Ishikawa (cell line): Measurements from ENCODE around the gene SPEM1.

ENCODE experiments used
- CEBPB ChIP-seq: IDR thresholded peaks from 2 replicates; pipeline ENCODE4 v1.6.1; 2012
- CREB1 ChIP-seq: IDR thresholded peaks from 2 replicates; pipeline ENCODE4 v1.6.1; 2012; ENCODE audit warnings: low read depth
- EP300 ChIP-seq: IDR thresholded peaks from 2 replicates; pipeline ENCODE4 v1.6.1; 2012; ENCODE audit warnings: borderline replicate concordance
- TAF1 ChIP-seq: IDR thresholded peaks from 2 replicates; pipeline ENCODE4 v1.6.1; 2012; ENCODE audit warnings: low read depth, mild to moderate bottlenecking
- TCF12 ChIP-seq: IDR thresholded peaks from 2 replicates; pipeline ENCODE4 v1.6.1; 2012; ENCODE audit warnings: low read depth
- ZBTB7A ChIP-seq: IDR thresholded peaks from 2 replicates; pipeline ENCODE4 v1.6.1; 2012; ENCODE audit warnings: low read depth
- TF ChIP-seq, protein P1 (sequence below): IDR thresholded peaks from 2 replicates; pipeline ENCODE4 v1.6.1; 2012; ENCODE audit warnings: low read depth, mild to moderate bottlenecking
- TF ChIP-seq, protein P2 (sequence below): IDR thresholded peaks from 2 replicates; pipeline ENCODE4 v1.6.1; 2012

DNA sequence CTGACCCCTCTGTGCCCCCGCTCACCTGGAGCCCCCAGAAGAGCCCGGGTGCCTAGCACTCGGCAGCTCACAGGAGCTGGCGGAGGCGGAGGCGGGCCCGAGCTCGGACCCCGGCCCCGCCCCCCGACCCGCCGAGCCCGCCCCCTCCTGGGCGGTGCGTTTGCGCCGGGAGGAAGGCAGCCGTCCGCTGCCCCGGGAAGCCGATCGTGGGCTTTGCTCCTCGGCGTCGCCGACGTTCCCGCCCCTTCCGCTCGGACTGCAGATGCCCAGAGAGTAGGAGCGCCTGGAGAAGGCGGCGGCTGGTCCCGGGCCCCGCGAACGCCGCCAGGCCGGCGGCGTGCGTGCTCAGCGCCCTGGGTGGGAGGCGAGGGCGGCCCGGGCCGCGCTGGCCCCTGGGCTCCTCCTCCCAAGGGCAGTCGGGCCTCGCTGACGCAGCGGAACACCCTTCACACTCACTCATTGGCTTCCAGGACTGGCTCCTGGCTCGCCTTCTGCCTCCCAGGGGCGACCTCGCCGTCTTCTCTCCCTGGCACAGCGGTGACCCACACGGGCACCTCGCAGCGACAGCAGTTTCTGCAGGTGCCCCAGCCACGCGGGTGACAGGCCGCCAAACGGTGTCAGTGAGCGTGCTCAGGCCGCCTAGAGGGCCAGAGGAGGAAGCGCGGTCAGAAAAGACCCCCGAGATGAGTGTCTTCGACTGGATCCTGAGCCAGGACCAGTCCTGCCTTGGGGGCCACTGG, 25.5 kb upstream of the SPEM1 start, which contains the start of gene PLSCR3:
- no peak for TF ChIP-seq EP300
- TF ChIP-seq, protein P1, sequence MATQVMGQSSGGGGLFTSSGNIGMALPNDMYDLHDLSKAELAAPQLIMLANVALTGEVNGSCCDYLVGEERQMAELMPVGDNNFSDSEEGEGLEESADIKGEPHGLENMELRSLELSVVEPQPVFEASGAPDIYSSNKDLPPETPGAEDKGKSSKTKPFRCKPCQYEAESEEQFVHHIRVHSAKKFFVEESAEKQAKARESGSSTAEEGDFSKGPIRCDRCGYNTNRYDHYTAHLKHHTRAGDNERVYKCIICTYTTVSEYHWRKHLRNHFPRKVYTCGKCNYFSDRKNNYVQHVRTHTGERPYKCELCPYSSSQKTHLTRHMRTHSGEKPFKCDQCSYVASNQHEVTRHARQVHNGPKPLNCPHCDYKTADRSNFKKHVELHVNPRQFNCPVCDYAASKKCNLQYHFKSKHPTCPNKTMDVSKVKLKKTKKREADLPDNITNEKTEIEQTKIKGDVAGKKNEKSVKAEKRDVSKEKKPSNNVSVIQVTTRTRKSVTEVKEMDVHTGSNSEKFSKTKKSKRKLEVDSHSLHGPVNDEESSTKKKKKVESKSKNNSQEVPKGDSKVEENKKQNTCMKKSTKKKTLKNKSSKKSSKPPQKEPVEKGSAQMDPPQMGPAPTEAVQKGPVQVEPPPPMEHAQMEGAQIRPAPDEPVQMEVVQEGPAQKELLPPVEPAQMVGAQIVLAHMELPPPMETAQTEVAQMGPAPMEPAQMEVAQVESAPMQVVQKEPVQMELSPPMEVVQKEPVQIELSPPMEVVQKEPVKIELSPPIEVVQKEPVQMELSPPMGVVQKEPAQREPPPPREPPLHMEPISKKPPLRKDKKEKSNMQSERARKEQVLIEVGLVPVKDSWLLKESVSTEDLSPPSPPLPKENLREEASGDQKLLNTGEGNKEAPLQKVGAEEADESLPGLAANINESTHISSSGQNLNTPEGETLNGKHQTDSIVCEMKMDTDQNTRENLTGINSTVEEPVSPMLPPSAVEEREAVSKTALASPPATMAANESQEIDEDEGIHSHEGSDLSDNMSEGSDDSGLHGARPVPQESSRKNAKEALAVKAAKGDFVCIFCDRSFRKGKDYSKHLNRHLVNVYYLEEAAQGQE: no peak
- no peak for TF ChIP-seq CREB1
- TF ChIP-seq ZBTB7A: peak; percentile 41; the same call in 1 of the 2 replicates
- TF ChIP-seq, protein P2, sequence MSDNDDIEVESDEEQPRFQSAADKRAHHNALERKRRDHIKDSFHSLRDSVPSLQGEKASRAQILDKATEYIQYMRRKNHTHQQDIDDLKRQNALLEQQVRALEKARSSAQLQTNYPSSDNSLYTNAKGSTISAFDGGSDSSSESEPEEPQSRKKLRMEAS: peak; percentile 77
- TF ChIP-seq CEBPB: no peak
- no peak for TF ChIP-seq TCF12
- peak; percentile 59; the same call in 1 of the 2 replicates for TF ChIP-seq TAF1
